Measurements from ENCODE around the gene ARID3A.

ARID3A gene

GRCh38 chr19:1006711-1007398, 81.0 kb downstream of the ARID3A start:
- no peak for DNase-seq

GRCh38 chr19:1007399-1008251, 81.8 kb downstream of the ARID3A start:
- DNase-seq = no peak

- no peak for DNase-seq
These were observed 82.6 kb downstream of the ARID3A start for GRCh38 chr19:1008268-1009040.

GRCh38 chr19:1009041-1009980, 83.5 kb downstream of the ARID3A start:
- DNase-seq = peak; percentile 11

- DNase-seq = no peak
These were observed 84.2 kb downstream of the ARID3A start for GRCh38 chr19:1009981-1010538.

GRCh38 chr19:1010586-1011510, 85.0 kb downstream of the ARID3A start:
- no peak for DNase-seq

GRCh38 chr19:1011831-1012333, 86.0 kb downstream of the ARID3A start:
- DNase-seq = no peak

GRCh38 chr19:1012334-1012733, 86.5 kb downstream of the ARID3A start:
- no peak for DNase-seq

GRCh38 chr19:1013218-1013617, 87.4 kb downstream of the ARID3A start:
- DNase-seq = no peak

GRCh38 chr19:1014161-1015060, 88.6 kb downstream of the ARID3A start:
- no peak for DNase-seq

- DNase-seq = no peak
These were observed 89.4 kb downstream of the ARID3A start for GRCh38 chr19:1015061-1015781.

GRCh38 chr19:1015782-1016646, 90.2 kb downstream of the ARID3A start:
- DNase-seq = no peak

- DNase-seq = no peak
These were observed 90.8 kb downstream of the ARID3A start for GRCh38 chr19:1016647-1017114.

GRCh38 chr19:1017115-1017905, 91.5 kb downstream of the ARID3A start:
- DNase-seq = no peak

GRCh38 chr19:1017906-1018305, 92.1 kb downstream of the ARID3A start:
- no peak for DNase-seq

GRCh38 chr19:1018393-1018792, 92.6 kb downstream of the ARID3A start:
- no peak for DNase-seq

Measured in fibroblast of upper back skin (primary cell).